Osteocyte (in vitro differentiated cells): ENCODE measurements around the gene PIP5K1A. TPM values are rescaled to one million over a fixed set of nuclear protein-coding genes. Genes with fewer than 3 reads are reported as not detected.
"Not testable (repeated sequence)": the region's sequence is repeated elsewhere in the genome, so short reads cannot be mapped to it uniquely, and the experiment has no call there.

Experiments used
- DNase-seq: peaks from one replicate; pipeline ENCODE4 v3.0.0; 2021; ENCODE audit warnings: mixed read lengths; ENCODE audit not compliant: unreplicated experiment; ENCODE audit errors: extremely low spot score
- H3K27ac Mint-ChIP-seq: one replicate; pipeline ENCODE4 v1.8.0; 2021; ENCODE audit warnings: mild to moderate bottlenecking, mixed read lengths; ENCODE audit not compliant: unreplicated experiment
- H3K27me3 Mint-ChIP-seq: one replicate; pipeline ENCODE4 v1.8.0; 2021; ENCODE audit warnings: mixed read lengths; ENCODE audit not compliant: unreplicated experiment
- H3K36me3 Mint-ChIP-seq: one replicate; pipeline ENCODE4 v1.8.0; 2021; ENCODE audit warnings: mixed read lengths; ENCODE audit not compliant: unreplicated experiment
- H3K4me1 Mint-ChIP-seq: one replicate; pipeline ENCODE4 v1.8.0; 2021; ENCODE audit warnings: mixed read lengths; ENCODE audit not compliant: unreplicated experiment
- H3K4me3 Mint-ChIP-seq: one replicate; pipeline ENCODE4 v1.8.0; 2021; ENCODE audit warnings: mild to moderate bottlenecking, moderate library complexity, mixed read lengths; ENCODE audit not compliant: unreplicated experiment
- H3K9me3 Mint-ChIP-seq: one replicate; pipeline ENCODE4 v1.8.0; 2021; ENCODE audit warnings: mixed read lengths; ENCODE audit not compliant: unreplicated experiment
- total RNA-seq: library from RNA; stranded (reverse); gene quantifications from 2 replicates; pipeline ENCODE4 v1.2.1, GENCODE V29; 2021
- TF ChIP-seq, protein P1 (sequence below): fragments of 200-600 bp; sonication (generic); IDR thresholded peaks from 2 replicates; pipeline ENCODE4 v1.5.0; 2021; ENCODE audit warnings: antibody characterized with exemption, mild to moderate bottlenecking, moderate library complexity

PIP5K1A gene
- total RNA-seq, 1 donor from 2014 or later, result 89.5 TPM

DNA sequence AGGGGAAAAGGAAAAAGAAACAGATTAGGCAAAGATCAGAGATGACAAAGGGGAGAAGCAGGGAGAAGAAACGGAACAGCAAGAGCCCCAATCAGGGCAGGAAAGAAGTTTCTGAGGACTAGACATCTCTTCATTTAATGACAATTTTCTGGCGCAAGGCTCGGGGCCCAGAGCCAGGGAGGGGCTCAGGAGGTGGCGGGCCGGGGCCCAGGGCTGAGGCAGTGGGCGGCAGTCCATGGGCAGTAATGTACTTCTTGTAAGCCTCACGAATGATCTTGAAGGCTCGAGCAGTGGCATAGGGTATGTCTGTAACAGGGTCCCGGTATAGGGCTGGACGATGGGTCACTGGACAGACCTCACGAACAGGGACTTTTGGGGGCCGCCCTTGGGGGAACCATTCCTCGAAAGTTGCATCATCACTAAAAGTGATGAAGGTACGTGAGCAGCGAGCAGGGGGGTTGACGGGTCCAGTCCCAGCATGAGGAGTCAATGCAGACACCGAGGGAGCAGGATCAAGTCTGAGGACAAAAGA, 21.8 kb upstream of the PIP5K1A start:
- Mint-ChIP-seq H3K36me3 (peaks cover 42% of the 10 kb centered on the region), H3K4me3 (no peak overlapping the region), H3K9me3 (no peaks in the 10 kb centered on the region), H3K27ac (no peak overlapping the region), H3K27me3 (no peaks in the 10 kb centered on the region), H3K4me1 (no peaks in the 10 kb centered on the region)
- no peak for DNase-seq
- TF ChIP-seq, protein P1, sequence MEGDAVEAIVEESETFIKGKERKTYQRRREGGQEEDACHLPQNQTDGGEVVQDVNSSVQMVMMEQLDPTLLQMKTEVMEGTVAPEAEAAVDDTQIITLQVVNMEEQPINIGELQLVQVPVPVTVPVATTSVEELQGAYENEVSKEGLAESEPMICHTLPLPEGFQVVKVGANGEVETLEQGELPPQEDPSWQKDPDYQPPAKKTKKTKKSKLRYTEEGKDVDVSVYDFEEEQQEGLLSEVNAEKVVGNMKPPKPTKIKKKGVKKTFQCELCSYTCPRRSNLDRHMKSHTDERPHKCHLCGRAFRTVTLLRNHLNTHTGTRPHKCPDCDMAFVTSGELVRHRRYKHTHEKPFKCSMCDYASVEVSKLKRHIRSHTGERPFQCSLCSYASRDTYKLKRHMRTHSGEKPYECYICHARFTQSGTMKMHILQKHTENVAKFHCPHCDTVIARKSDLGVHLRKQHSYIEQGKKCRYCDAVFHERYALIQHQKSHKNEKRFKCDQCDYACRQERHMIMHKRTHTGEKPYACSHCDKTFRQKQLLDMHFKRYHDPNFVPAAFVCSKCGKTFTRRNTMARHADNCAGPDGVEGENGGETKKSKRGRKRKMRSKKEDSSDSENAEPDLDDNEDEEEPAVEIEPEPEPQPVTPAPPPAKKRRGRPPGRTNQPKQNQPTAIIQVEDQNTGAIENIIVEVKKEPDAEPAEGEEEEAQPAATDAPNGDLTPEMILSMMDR, result no peak

DNA sequence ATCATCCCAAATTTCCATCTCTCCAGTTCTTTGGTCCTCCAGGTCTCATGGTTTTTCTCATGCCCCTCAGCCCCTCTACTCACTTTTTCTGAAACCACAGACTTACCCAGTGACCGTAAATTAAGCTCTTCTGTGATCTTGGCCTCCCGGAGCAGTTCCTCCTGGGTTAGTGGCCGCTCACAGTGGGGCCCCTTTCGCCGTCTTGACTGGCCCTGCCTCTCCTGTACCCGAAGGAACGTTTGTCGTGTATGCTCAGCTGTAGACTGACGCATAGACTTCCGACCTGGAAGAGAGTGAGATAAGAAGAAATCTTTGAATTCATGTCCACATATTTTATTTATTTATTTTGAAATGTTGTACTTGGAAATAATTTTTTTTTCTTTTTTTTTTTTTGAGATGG, 14.1 kb upstream of the PIP5K1A start:
- Mint-ChIP-seq H3K4me3 (no peak overlapping the region), H3K36me3 (peaks cover 45% of the 10 kb centered on the region), H3K27ac (no peak overlapping the region), H3K9me3 (no peaks in the 10 kb centered on the region), H3K4me1 (peaks cover 13% of the 10 kb centered on the region), H3K27me3 (no peaks in the 10 kb centered on the region)
- DNase-seq, result no peak
- TF ChIP-seq, protein P1, result no peak

DNA sequence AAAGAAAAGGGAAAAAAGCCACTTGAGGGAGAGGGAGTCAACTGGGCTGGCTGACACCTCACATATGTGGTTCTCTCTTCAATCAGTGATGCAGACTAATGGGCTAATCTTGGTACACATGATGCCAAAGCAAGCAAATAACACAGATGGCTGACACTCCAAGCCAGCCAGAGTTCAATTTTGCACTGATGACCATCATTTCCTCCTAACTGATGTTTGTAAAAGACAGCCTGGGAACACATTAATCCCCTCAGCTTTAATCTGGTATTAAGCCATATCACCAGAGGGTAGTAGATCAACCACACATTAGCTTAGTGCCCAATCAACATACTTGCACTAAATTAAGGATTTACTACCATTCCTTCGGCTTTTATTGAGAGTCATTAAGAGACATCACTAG, 11.1 kb upstream of the PIP5K1A start:
- H3K36me3 Mint-ChIP-seq, result peaks cover 27% of the 10 kb centered on the region
- H3K4me3 Mint-ChIP-seq, result no peak overlapping the region
- DNase-seq, result no peak
- peaks cover 18% of the 10 kb centered on the region for H3K4me1 Mint-ChIP-seq
- no peak overlapping the region for H3K27ac Mint-ChIP-seq
- no peaks in the 10 kb centered on the region for H3K27me3 Mint-ChIP-seq
- TF ChIP-seq, protein P1, result no peak
- H3K9me3 Mint-ChIP-seq, result no peaks in the 10 kb centered on the region

DNA sequence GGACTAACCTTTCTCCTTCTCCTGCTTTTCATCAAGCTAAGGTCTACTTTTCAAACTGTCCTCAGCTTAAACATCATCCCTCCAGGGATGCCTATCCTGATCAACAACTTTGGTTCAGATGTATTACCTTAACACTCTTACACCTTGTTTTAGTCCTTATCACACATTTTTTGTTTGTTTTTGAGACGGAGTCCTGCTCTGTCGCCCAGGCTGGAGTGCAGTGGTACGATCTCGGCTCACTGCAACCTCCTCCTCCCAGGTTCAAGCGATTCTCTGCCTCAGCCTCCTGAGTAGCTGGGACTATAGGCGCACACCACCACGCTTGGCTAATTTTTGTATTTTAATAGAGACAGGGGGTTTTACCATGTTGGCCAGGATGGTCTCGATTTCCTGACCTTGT, 9.7 kb upstream of the PIP5K1A start:
- H3K4me3 Mint-ChIP-seq, result peak overlapping the region; percentile 96
- H3K27me3 Mint-ChIP-seq, DNase-seq, H3K9me3 Mint-ChIP-seq: not testable (repeated sequence)
- peaks cover 17% of the 10 kb centered on the region for H3K36me3 Mint-ChIP-seq
- H3K4me1 Mint-ChIP-seq, result peaks cover 18% of the 10 kb centered on the region
- H3K27ac Mint-ChIP-seq, result peak overlapping the region; percentile 98

DNA sequence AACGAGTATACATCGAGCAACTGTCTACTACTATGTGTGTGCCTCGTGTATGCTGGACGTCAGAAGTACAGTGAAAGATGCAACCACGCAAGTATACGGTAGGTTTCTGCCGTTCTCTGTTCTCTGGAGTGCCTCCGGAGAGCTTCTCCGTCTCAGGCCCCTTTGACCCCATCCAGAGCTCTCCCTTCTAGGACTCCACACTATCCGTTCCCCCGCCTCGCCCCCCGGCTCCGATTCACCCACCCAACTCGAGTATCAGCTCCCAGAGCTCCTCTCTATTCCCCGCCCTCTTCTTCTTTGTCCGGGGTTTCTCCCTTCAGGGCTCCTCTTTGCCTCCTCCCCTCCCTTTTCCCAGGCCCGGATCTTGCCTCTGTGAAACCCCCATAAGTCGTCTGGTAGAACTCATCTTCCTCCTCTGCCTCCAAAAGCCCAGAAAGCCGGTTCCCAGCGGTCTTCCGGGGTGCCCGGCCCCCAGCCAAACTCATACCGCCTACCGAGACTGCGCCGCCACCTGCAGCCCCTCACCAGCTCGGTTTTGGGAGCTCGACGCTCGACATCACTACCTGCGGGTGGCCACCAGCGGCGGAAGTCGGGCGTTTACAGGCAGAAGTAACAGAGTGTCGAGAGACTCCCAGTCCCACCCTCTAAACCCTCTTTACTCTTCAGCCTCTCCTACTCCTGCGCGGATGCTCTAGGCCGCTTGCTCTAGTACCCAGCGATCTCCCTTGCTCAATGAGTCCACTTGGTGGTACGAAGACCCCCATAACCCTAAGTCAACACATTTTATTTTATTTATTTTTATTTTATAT, 8.5 kb upstream of the PIP5K1A start, which contains the start of gene VPS72:
Gene VPS72 (minus strand): TSS at position 561 of the 809 bp plus-strand sequence. CDS start 76 bp downstream, at position 485.
- Mint-ChIP-seq H3K36me3 (peaks cover 9% of the 10 kb centered on the region), H3K4me1 (peaks cover 19% of the 10 kb centered on the region), H3K4me3 (peak within 1 kb of the TSS; percentile 96)

More for the DNA sequence above, 8.5 kb upstream of the PIP5K1A start, which contains the start of gene VPS72:
- Mint-ChIP-seq H3K9me3 (no peaks in the 10 kb centered on the region), H3K27ac (peak within 1 kb of the TSS; percentile 98), H3K27me3 (no peaks in the 10 kb centered on the region)
- TF ChIP-seq, protein P1, result no peak
- peak; percentile 93 for DNase-seq
